ENCODE results near the gene MRPL58.

DNA sequence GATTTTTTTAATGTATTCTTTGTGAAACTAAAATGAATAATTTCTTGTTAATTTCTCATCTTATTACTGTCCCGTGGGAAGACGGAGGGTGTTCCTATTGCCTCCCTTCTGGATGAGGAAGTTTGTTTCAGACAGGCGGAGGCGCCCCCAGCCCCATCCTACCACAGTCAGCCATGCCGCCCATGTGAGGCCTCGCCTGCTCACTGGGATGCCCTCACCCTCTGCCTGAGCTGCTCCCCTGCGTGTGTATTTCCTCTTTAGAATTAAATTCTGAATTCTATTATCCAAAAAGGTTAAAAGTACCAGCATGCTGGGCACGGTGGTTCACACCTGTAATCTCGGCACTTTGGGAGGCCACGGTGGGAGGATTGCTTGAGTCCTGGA lies 48.6 kb downstream of the MRPL58 start:
- TF ChIP-seq ZNF473 (tag by site-specific recombination; IDR thresholded peaks at IDR 0.05), result no peak
- TF ChIP-seq, protein P1, sequence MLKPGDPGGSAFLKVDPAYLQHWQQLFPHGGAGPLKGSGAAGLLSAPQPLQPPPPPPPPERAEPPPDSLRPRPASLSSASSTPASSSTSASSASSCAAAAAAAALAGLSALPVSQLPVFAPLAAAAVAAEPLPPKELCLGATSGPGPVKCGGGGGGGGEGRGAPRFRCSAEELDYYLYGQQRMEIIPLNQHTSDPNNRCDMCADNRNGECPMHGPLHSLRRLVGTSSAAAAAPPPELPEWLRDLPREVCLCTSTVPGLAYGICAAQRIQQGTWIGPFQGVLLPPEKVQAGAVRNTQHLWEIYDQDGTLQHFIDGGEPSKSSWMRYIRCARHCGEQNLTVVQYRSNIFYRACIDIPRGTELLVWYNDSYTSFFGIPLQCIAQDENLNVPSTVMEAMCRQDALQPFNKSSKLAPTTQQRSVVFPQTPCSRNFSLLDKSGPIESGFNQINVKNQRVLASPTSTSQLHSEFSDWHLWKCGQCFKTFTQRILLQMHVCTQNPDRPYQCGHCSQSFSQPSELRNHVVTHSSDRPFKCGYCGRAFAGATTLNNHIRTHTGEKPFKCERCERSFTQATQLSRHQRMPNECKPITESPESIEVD (tag by site-specific recombination; IDR thresholded peaks at IDR 0.05), result no peak
- TF ChIP-seq ZNF354C (tag by site-specific recombination; IDR thresholded peaks at IDR 0.05; ENCODE audit: borderline replicate concordance, low read depth), result no peak
- TF ChIP-seq, protein P2, sequence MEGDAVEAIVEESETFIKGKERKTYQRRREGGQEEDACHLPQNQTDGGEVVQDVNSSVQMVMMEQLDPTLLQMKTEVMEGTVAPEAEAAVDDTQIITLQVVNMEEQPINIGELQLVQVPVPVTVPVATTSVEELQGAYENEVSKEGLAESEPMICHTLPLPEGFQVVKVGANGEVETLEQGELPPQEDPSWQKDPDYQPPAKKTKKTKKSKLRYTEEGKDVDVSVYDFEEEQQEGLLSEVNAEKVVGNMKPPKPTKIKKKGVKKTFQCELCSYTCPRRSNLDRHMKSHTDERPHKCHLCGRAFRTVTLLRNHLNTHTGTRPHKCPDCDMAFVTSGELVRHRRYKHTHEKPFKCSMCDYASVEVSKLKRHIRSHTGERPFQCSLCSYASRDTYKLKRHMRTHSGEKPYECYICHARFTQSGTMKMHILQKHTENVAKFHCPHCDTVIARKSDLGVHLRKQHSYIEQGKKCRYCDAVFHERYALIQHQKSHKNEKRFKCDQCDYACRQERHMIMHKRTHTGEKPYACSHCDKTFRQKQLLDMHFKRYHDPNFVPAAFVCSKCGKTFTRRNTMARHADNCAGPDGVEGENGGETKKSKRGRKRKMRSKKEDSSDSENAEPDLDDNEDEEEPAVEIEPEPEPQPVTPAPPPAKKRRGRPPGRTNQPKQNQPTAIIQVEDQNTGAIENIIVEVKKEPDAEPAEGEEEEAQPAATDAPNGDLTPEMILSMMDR (tag by site-specific recombination; IDR thresholded peaks at IDR 0.05), result no peak
- TF ChIP-seq YY1 (tag by site-specific recombination; IDR thresholded peaks at IDR 0.05), result no peak
- TF ChIP-seq ZNF701 (tag by site-specific recombination; IDR thresholded peaks at IDR 0.05), result no peak
